HG03575 (cell line): ENCODE data around the gene CDKN2B-AS1.

Experiments
- ATAC-seq: cut with Tn5 transposase; IDR thresholded peaks from one replicate; pipeline ENCODE4 v1.9.1; 2021; ENCODE audit not compliant: unreplicated experiment, insufficient number of reproducible peaks, low FRiP score; ENCODE audit errors: extremely low read depth

CDKN2B-AS1 gene

GRCh38 chr9:21998026-21998425, 3.4 kb downstream of the CDKN2B-AS1 start:
- ATAC-seq, result no peak

- ATAC-seq, result no peak
Measured at GRCh38 chr9:22002038-22002437, 7.4 kb downstream of the CDKN2B-AS1 start.

- no peak for ATAC-seq
Measured at GRCh38 chr9:22005021-22005701, 10.6 kb downstream of the CDKN2B-AS1 start.

- no peak for ATAC-seq
Measured at GRCh38 chr9:22005702-22006606, 11.4 kb downstream of the CDKN2B-AS1 start.

GRCh38 chr9:22008384-22008716, 13.8 kb downstream of the CDKN2B-AS1 start:
- no peak for ATAC-seq

- ATAC-seq, result peak; percentile 71
Measured at GRCh38 chr9:22008717-22009505, 14.3 kb downstream of the CDKN2B-AS1 start, which contains the start of gene CDKN2B. Gene CDKN2B (minus strand): TSS chr9:22009305. CDS start chr9:22008953, 352 bp downstream.

GRCh38 chr9:22009506-22009867, 14.9 kb downstream of the CDKN2B-AS1 start:
- ATAC-seq, result peak; percentile 26

- ATAC-seq, result no peak
Measured at GRCh38 chr9:22010866-22011625, 16.5 kb downstream of the CDKN2B-AS1 start.

- ATAC-seq, result no peak
Measured at GRCh38 chr9:22022396-22022795, 27.8 kb downstream of the CDKN2B-AS1 start.

- ATAC-seq, result no peak
Measured at GRCh38 chr9:22026696-22027095, 32.1 kb downstream of the CDKN2B-AS1 start.

- no peak for ATAC-seq
Measured at GRCh38 chr9:22028394-22028793, 33.8 kb downstream of the CDKN2B-AS1 start.

- no peak for ATAC-seq
Measured at GRCh38 chr9:22029231-22029630, 34.6 kb downstream of the CDKN2B-AS1 start.

- peak; percentile 58 for ATAC-seq
Measured at GRCh38 chr9:22030101-22030598, 35.6 kb downstream of the CDKN2B-AS1 start.

GRCh38 chr9:22031655-22032411, 37.2 kb downstream of the CDKN2B-AS1 start:
- no peak for ATAC-seq

- no peak for ATAC-seq
Measured at GRCh38 chr9:22033012-22033630, 38.5 kb downstream of the CDKN2B-AS1 start.

GRCh38 chr9:22035591-22036011, 41.0 kb downstream of the CDKN2B-AS1 start:
- no peak for ATAC-seq

- no peak for ATAC-seq
Measured at GRCh38 chr9:22036866-22037626, 42.5 kb downstream of the CDKN2B-AS1 start.
